ENCODE results near the gene MIF4GD. TPM values are rescaled to one million over a fixed set of nuclear protein-coding genes. Genes with fewer than 3 reads are reported as not detected.

The MIF4GD gene
- total and polyA plus RNA-seq, 2 donors: 9.0 to 42.9 TPM

- Histone ChIP-seq H3K4me3 (ENCODE audit: low read depth, low read length) (peak overlapping the region; percentile 80), H3K36me3 (ENCODE audit: insufficient read depth) (no peaks in the 10 kb centered on the region), H3K4me1 (ENCODE audit: insufficient read depth) (no peaks in the 10 kb centered on the region), H3K27ac (ENCODE audit: low read depth) (no peak overlapping the region)
- no peak for DNase-seq (ENCODE audit: extremely low spot score)
- WGBS: 46% methylated on average over 24 of the region's 24 CpGs
Measured at GRCh38 chr17:75271955-75272847, 1.2 kb upstream of the MIF4GD start.

GRCh38 chr17:75271233-75271954, 363 bp upstream of the MIF4GD start:
- Histone ChIP-seq H3K4me1 (ENCODE audit: insufficient read depth) (no peaks in the 10 kb centered on the region), H3K4me3 (ENCODE audit: low read depth, low read length) (peak overlapping the region; percentile 80), H3K27ac (ENCODE audit: low read depth) (peak overlapping the region; percentile 31), H3K36me3 (ENCODE audit: insufficient read depth) (no peaks in the 10 kb centered on the region)
- whole genome bisulfite sequencing: under 1% methylated on average over 74 of the region's 74 CpGs
- no peak for DNase-seq (ENCODE audit: extremely low spot score)

DNA sequence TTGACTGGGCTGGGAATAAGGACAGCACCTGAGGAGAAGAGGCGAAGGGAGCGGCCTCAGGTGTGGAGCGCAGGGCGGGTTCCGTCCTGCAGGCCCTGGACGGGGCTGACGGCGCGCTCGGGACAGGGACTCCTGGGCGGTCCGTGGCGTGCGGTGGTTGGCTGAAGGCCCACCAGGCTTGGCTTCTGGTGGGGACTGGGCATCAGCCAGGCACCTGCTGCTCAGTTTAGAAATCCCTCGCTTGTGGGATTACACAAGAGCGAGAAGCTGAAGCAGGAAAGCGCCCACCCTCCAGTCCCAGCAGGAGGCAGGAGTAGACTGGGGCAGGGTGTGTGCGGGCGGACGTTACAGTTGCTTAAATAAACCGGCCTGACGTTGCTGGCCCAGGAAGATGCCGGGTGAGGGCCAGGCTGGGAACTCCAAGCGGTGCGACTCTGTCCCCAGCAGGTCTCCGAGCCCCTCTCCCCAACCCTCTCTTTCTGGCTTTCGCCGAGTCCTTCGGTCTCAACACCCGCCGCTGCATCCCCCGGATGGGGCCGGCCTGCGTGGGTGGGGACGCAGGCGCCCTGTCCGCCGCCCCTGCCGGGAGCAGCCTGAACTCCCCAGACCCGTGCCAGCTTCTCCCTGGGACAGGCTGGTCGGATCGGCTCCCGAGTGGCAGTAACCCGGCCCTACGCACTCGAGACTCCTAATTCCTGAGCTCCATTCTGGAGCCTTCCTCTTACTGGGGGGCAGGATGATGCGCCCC, 639 bp downstream of the MIF4GD start:
- H3K27ac ChIP-seq (ENCODE audit: low read depth): peak overlapping the region; percentile 76
- H3K36me3 ChIP-seq (ENCODE audit: insufficient read depth): peaks cover 5% of the 10 kb centered on the region
- DNase-seq (ENCODE audit: extremely low spot score): peak; percentile 31
- 1% methylated on average over 47 of the region's 47 CpGs for WGBS
- no peaks in the 10 kb centered on the region for H3K4me1 ChIP-seq (ENCODE audit: insufficient read depth)
- H3K4me3 ChIP-seq (ENCODE audit: low read depth, low read length): peak overlapping the region; percentile 80

GRCh38 chr17:75269844-75270217, 1.2 kb downstream of the MIF4GD start:
- Histone ChIP-seq H3K36me3 (ENCODE audit: insufficient read depth) (peaks cover 5% of the 10 kb centered on the region), H3K4me1 (ENCODE audit: insufficient read depth) (no peaks in the 10 kb centered on the region)
- 24% methylated on average over 6 of the region's 6 CpGs for WGBS

DNA sequence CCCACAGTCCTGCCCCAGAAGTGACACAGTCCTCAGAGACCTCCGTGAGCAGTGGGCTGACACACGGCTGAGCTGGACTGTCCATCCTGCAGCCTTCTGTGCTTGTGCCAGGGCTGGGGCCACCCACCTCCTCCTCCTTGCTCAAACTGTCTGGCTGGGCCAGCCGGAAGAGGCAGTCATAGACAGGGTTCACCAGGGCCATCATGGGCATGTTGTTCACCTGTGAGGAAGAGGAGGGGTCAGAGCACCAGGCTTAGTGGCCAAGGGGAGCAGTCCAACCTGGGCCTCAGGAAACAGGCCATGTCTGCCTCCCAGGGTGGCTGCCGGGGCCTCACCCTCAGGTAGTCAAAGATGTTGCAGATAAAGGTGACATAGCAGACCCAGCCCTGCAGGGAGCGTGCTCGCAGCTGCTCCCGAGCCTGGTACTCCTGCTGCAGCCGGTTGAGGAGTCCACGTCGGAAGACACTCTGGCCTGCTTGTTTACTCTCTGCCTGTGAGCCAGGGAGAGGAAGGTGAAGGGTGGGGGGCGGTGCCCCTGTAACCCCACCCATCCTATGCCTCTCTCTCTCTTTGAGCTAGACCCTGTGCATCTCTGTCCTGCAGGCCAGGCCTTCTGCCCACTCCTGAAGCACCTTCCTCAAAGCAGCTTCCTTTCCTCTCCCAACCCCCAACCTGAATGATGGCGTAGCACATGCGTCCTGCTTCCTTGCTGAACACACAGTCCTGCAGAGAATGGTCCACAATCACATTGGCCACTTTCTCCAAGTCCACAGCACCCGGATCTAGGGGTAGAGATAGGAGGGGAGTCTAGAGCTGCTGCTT, 3.4 kb downstream of the MIF4GD start:
- 37% methylated on average over 14 of the region's 14 CpGs for WGBS
- no peak for DNase-seq (ENCODE audit: extremely low spot score)
- Histone ChIP-seq H3K36me3 (ENCODE audit: insufficient read depth) (peaks cover 5% of the 10 kb centered on the region), H3K4me1 (ENCODE audit: insufficient read depth) (no peaks in the 10 kb centered on the region), H3K4me3 (ENCODE audit: low read depth, low read length) (no peak overlapping the region), H3K27ac (ENCODE audit: low read depth) (no peak overlapping the region)

More at GRCh38 chr17:75269844-75270217, 1.2 kb downstream of the MIF4GD start:
- no peak overlapping the region for H3K4me3 ChIP-seq (ENCODE audit: low read depth, low read length)
- DNase-seq (ENCODE audit: extremely low spot score): no peak
- H3K27ac ChIP-seq (ENCODE audit: low read depth): no peak overlapping the region

DNA sequence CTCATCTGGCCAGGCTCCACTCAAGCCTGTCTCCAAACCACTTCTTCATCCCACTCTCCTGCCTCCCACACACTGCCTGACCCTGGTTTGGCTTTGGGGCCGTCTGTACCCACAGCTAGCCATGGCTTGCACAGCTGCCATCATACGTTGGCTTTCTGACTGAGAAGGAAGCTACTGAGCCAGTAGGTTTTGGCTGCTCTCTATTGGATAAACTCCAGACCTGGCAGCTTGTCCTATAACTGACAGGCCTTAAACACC, 3.9 kb downstream of the MIF4GD start:
- WGBS: 50% methylated on average over 2 of the region's 2 CpGs
- no peak overlapping the region for H3K4me3 ChIP-seq (ENCODE audit: low read depth, low read length)
- no peak overlapping the region for H3K27ac ChIP-seq (ENCODE audit: low read depth)
- DNase-seq (ENCODE audit: extremely low spot score): no peak
- no peaks in the 10 kb centered on the region for H3K4me1 ChIP-seq (ENCODE audit: insufficient read depth)
- peaks cover 5% of the 10 kb centered on the region for H3K36me3 ChIP-seq (ENCODE audit: insufficient read depth)

- Histone ChIP-seq H3K4me1 (ENCODE audit: insufficient read depth) (no peaks in the 10 kb centered on the region), H3K27ac (ENCODE audit: low read depth) (no peak overlapping the region), H3K4me3 (ENCODE audit: low read depth, low read length) (no peak overlapping the region), H3K36me3 (ENCODE audit: insufficient read depth) (peaks cover 5% of the 10 kb centered on the region)
- no peak for DNase-seq (ENCODE audit: extremely low spot score)
- 88% methylated on average over 13 of the region's 13 CpGs for WGBS
Measured at GRCh38 chr17:75266316-75267152, 4.5 kb downstream of the MIF4GD start.

GRCh38 chr17:75265614-75266315, 5.3 kb downstream of the MIF4GD start:
- WGBS: 89% methylated on average over 17 of the region's 17 CpGs
- Histone ChIP-seq H3K4me1 (ENCODE audit: insufficient read depth) (no peaks in the 10 kb centered on the region), H3K36me3 (ENCODE audit: insufficient read depth) (peaks cover 5% of the 10 kb centered on the region), H3K27ac (ENCODE audit: low read depth) (no peak overlapping the region), H3K4me3 (ENCODE audit: low read depth, low read length) (no peak overlapping the region)
- DNase-seq (ENCODE audit: extremely low spot score): no peak

GRCh38 chr17:75263055-75263454, 8.0 kb downstream of the MIF4GD start:
- Histone ChIP-seq H3K27ac (ENCODE audit: low read depth) (no peak overlapping the region), H3K4me3 (ENCODE audit: low read depth, low read length) (no peak overlapping the region), H3K4me1 (ENCODE audit: insufficient read depth) (peaks cover 2% of the 10 kb centered on the region), H3K36me3 (ENCODE audit: insufficient read depth) (peaks cover 5% of the 10 kb centered on the region)
- DNase-seq (ENCODE audit: extremely low spot score): no peak
- 95% methylated on average over 4 of the region's 4 CpGs for WGBS

- peaks cover 2% of the 10 kb centered on the region for H3K4me1 ChIP-seq (ENCODE audit: insufficient read depth)
- 1% methylated on average over 23 of the region's 23 CpGs for WGBS
- H3K27ac ChIP-seq (ENCODE audit: low read depth): peak overlapping the region; percentile 82
- peaks cover 5% of the 10 kb centered on the region for H3K36me3 ChIP-seq (ENCODE audit: insufficient read depth)
- no peak for DNase-seq (ENCODE audit: extremely low spot score)
- H3K4me3 ChIP-seq (ENCODE audit: low read depth, low read length): peak overlapping the region; percentile 88
Measured at GRCh38 chr17:75262112-75262606, 8.9 kb downstream of the MIF4GD start.

DNA sequence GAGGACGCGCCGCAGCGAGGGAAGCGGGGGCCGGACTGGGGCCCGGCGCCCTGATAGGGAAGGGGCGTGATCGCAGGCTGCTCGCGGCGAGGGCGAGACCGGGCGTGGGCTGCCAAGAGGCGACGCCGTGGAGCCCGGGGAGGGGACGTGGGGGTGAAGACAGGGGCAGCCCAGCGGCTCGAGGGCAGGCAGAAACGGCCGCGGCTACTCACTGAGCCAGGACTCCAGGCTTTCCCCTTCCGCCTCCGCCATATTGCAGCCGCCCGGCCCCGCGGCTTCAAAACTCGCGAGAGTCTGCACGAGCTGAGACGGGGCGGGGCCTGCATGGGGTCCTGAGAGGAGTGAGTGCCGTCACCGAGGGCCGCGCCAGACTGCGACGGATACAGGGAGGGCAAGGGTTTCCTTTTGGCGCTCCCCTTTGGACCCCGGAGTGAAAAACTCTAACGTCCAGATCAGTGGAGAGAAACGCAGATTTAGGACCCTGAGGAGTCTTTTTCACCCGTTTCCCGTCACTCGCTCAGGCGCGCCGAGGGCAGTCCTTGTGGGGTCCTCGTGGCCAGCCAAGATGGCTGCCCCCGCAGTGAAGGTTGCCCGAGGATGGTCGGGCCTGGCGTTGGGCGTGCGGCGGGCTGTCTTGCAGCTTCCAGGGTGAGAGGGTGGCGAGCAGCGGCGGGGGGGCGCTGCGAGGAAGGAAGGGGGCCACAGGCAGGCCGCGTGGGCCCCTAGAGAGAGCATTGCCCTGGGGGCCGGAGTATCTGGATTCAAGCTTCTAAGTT, 9.5 kb downstream of the MIF4GD start, which contains the start of the genes GGA3 and MRPS7:
Gene GGA3, minus strand, starts transcription at position 271 of the 776 bp plus-strand sequence. Its CDS starts 19 bp downstream, at position 252.
Gene MRPS7, plus strand, starts transcription at position 544 of the 776 bp plus-strand sequence. Its CDS starts 22 bp downstream, at position 566.
- peaks cover 2% of the 10 kb centered on the region for H3K4me1 ChIP-seq (ENCODE audit: insufficient read depth)
- peaks cover 5% of the 10 kb centered on the region for H3K36me3 ChIP-seq (ENCODE audit: insufficient read depth)
- peak; percentile 89 for DNase-seq (ENCODE audit: extremely low spot score)
- under 1% methylated on average over 67 of the region's 69 CpGs for WGBS
- H3K4me3 ChIP-seq (ENCODE audit: low read depth, low read length): peak within 1 kb of the TSS; percentile 88
- peak within 1 kb of the TSS; percentile 89 for H3K27ac ChIP-seq (ENCODE audit: low read depth)
